GM19035 (cell line): ENCODE data around the gene RXRA.

Experiments
- ATAC-seq: cut with Tn5 transposase; IDR thresholded peaks from one replicate; pipeline ENCODE4 v1.9.1; 2021; ENCODE audit not compliant: unreplicated experiment

RXRA gene

GRCh38 chr9:134395737-134396257, 69.5 kb downstream of the RXRA start:
- no peak for ATAC-seq

- no peak for ATAC-seq
Measured at GRCh38 chr9:134396258-134396742, 70.0 kb downstream of the RXRA start.

- no peak for ATAC-seq
Measured at GRCh38 chr9:134396825-134397224, 70.6 kb downstream of the RXRA start.

GRCh38 chr9:134398756-134399155, 72.5 kb downstream of the RXRA start:
- ATAC-seq, result no peak

- ATAC-seq, result no peak
Measured at GRCh38 chr9:134399435-134400056, 73.3 kb downstream of the RXRA start.

- no peak for ATAC-seq
Measured at GRCh38 chr9:134400283-134400682, 74.0 kb downstream of the RXRA start.

GRCh38 chr9:134401391-134401790, 75.1 kb downstream of the RXRA start:
- no peak for ATAC-seq

- ATAC-seq, result no peak
Measured at GRCh38 chr9:134402182-134402581, 75.9 kb downstream of the RXRA start.

GRCh38 chr9:134403292-134403681, 77.0 kb downstream of the RXRA start:
- ATAC-seq, result no peak

- no peak for ATAC-seq
Measured at GRCh38 chr9:134403682-134404301, 77.5 kb downstream of the RXRA start.

- ATAC-seq, result no peak
Measured at GRCh38 chr9:134404376-134405358, 78.4 kb downstream of the RXRA start.

- ATAC-seq, result no peak
Measured at GRCh38 chr9:134405527-134405926, 79.3 kb downstream of the RXRA start.

- ATAC-seq, result no peak
Measured at GRCh38 chr9:134406366-134407120, 80.3 kb downstream of the RXRA start.

- ATAC-seq, result peak; percentile 87
Measured at GRCh38 chr9:134407121-134407779, 81.0 kb downstream of the RXRA start.

- no peak for ATAC-seq
Measured at GRCh38 chr9:134408389-134408788, 82.1 kb downstream of the RXRA start.

GRCh38 chr9:134408939-134409737, 82.9 kb downstream of the RXRA start:
- ATAC-seq, result no peak

- no peak for ATAC-seq
Measured at GRCh38 chr9:134410071-134410834, 84.0 kb downstream of the RXRA start.

- ATAC-seq, result no peak
Measured at GRCh38 chr9:134410835-134411217, 84.6 kb downstream of the RXRA start.
